Astrocyte (in vitro differentiated cells and primary cell): ENCODE measurements around the gene SLC35F2. TPM values are rescaled to one million over a fixed set of nuclear protein-coding genes. Genes with fewer than 3 reads are reported as not detected.

Source experiments
- DNase-seq: peaks from one replicate; pipeline ENCODE4 v3.0.0-alpha.2; 2010; ENCODE audit warnings: low read depth
- FAIRE-seq: peaks from 2 replicates; lab custom pipeline; 2011; peaks lifted over from hg19 to GRCh38; lab: Jason Lieb, UNC
- H2AFZ ChIP-seq: 2 replicates; pipeline ENCODE4 v1.6.0; 2012; ENCODE audit warnings: low read depth, low read length, inconsistent platforms
- H3K27ac ChIP-seq: 2 replicates; pipeline ENCODE4 v1.5.1; 2011; ENCODE audit warnings: low read depth, low read length, inconsistent platforms
- H3K27me3 ChIP-seq: 2 replicates; pipeline ENCODE4 v1.6.0; 2011; ENCODE audit warnings: low read length, inconsistent platforms; ENCODE audit not compliant: insufficient read depth
- H3K36me3 ChIP-seq: 2 replicates; pipeline ENCODE4 v1.5.1; 2011; ENCODE audit warnings: low read length, inconsistent platforms; ENCODE audit not compliant: insufficient read depth
- H3K4me1 ChIP-seq: 2 replicates; pipeline ENCODE4 v1.5.1; 2011; ENCODE audit warnings: low read length, inconsistent platforms; ENCODE audit not compliant: insufficient read depth
- H3K4me2 ChIP-seq: 2 replicates; pipeline ENCODE4 v1.6.0; 2012; ENCODE audit warnings: low read length, inconsistent platforms
- H3K4me3 ChIP-seq: 2 replicates; pipeline ENCODE4 v1.5.1; 2011; ENCODE audit warnings: low read depth, mild to moderate bottlenecking, low read length, inconsistent platforms; ENCODE audit not compliant: insufficient read depth
- H3K79me2 ChIP-seq: 2 replicates; pipeline ENCODE4 v1.6.0; 2012; ENCODE audit warnings: mild to moderate bottlenecking, low read length, inconsistent platforms; ENCODE audit not compliant: insufficient read depth
- H3K9ac ChIP-seq: 2 replicates; pipeline ENCODE4 v1.6.0; 2012; ENCODE audit warnings: mild to moderate bottlenecking, low read length, inconsistent platforms
- H3K9me3 ChIP-seq: 2 replicates; pipeline ENCODE4 v1.5.1; 2012; ENCODE audit warnings: low read depth, mild to moderate bottlenecking, low read length, inconsistent platforms; ENCODE audit not compliant: insufficient read depth
- H4K20me1 ChIP-seq: 2 replicates; pipeline ENCODE4 v1.6.0; 2012; ENCODE audit warnings: low read length, inconsistent platforms; ENCODE audit not compliant: insufficient read depth
- H3K27ac Mint-ChIP-seq: one replicate; pipeline ENCODE4 v1.8.0; 2021; ENCODE audit warnings: mild to moderate bottlenecking, mixed read lengths; ENCODE audit not compliant: unreplicated experiment
- H3K27me3 Mint-ChIP-seq: one replicate; pipeline ENCODE4 v1.8.0; 2021; ENCODE audit warnings: low read depth, mixed read lengths; ENCODE audit not compliant: unreplicated experiment
- H3K36me3 Mint-ChIP-seq: one replicate; pipeline ENCODE4 v1.8.0; 2021; ENCODE audit warnings: low read depth, mixed read lengths; ENCODE audit not compliant: unreplicated experiment
- H3K4me1 Mint-ChIP-seq: one replicate; pipeline ENCODE4 v1.8.0; 2021; ENCODE audit warnings: low read depth, mixed read lengths; ENCODE audit not compliant: unreplicated experiment
- H3K4me3 Mint-ChIP-seq: one replicate; pipeline ENCODE4 v1.8.0; 2021; ENCODE audit warnings: mild to moderate bottlenecking, moderate library complexity, mixed read lengths; ENCODE audit not compliant: unreplicated experiment
- H3K9me3 Mint-ChIP-seq: one replicate; pipeline ENCODE4 v1.8.0; 2021; ENCODE audit warnings: mild to moderate bottlenecking, mixed read lengths; ENCODE audit not compliant: unreplicated experiment
- CTCF ChIP-seq: IDR thresholded peaks from 2 replicates; pipeline ENCODE4 v1.5.1; 2011; ENCODE audit warnings: low read depth, mild to moderate bottlenecking, inconsistent platforms, low read length, moderate library complexity; ENCODE audit not compliant: insufficient read depth
- EZH2 ChIP-seq: IDR thresholded peaks from 2 replicates; pipeline ENCODE4 v1.6.1; 2012; ENCODE audit warnings: mild to moderate bottlenecking, low read length, inconsistent platforms; ENCODE audit not compliant: insufficient read depth
- total RNA-seq: library from RNA; stranded (reverse); gene quantifications from 2 replicates; pipeline ENCODE4 v1.2.1, GENCODE V29; 2021

The SLC35F2 gene
- total RNA-seq, 1 donor from 2014 or later: 52.5 TPM

- Mint-ChIP-seq H3K27me3 (no peaks in the 10 kb centered on the region), H3K36me3 (no peaks in the 10 kb centered on the region), H3K9me3 (no peaks in the 10 kb centered on the region), H3K27ac (no peak overlapping the region), H3K4me3 (no peak overlapping the region), H3K4me1 (peaks cover 5% of the 10 kb centered on the region)
- Histone ChIP-seq H3K4me1 (peaks cover 4% of the 10 kb centered on the region), H3K79me2 (no peaks in the 10 kb centered on the region), H3K27ac (no peak overlapping the region), H3K4me2 (no peak overlapping the region), H3K27me3 (no peaks in the 10 kb centered on the region), H3K36me3 (no peaks in the 10 kb centered on the region), H3K9me3 (no peaks in the 10 kb centered on the region), H3K4me3 (no peak overlapping the region), H2AFZ (no peak overlapping the region), H3K9ac (no peak overlapping the region), H4K20me1 (no peaks in the 10 kb centered on the region)
- TF ChIP-seq CTCF: no peak
- no peak for TF ChIP-seq EZH2
- DNase-seq (no peak), FAIRE-seq (no peak)
Measured at GRCh38 chr11:107780775-107781174, 77.8 kb downstream of the SLC35F2 start.

- H3K79me2 ChIP-seq: no peaks in the 10 kb centered on the region
- H3K27ac ChIP-seq: no peak overlapping the region
- H3K4me1 ChIP-seq: peaks cover 4% of the 10 kb centered on the region
- no peaks in the 10 kb centered on the region for H3K9me3 Mint-ChIP-seq
- TF ChIP-seq CTCF (no peak), EZH2 (no peak)
- H3K4me3 ChIP-seq: no peak overlapping the region
- no peak overlapping the region for H3K27ac Mint-ChIP-seq
- H3K4me1 Mint-ChIP-seq: peaks cover 5% of the 10 kb centered on the region
- no peaks in the 10 kb centered on the region for H3K9me3 ChIP-seq
- no peak overlapping the region for H2AFZ ChIP-seq
- no peaks in the 10 kb centered on the region for H3K36me3 ChIP-seq
- no peak for DNase-seq
- no peaks in the 10 kb centered on the region for H3K27me3 ChIP-seq
- H3K4me2 ChIP-seq: no peak overlapping the region
- FAIRE-seq: no peak
- no peaks in the 10 kb centered on the region for H3K36me3 Mint-ChIP-seq
- no peak overlapping the region for H3K9ac ChIP-seq
- H4K20me1 ChIP-seq: no peaks in the 10 kb centered on the region
- H3K27me3 Mint-ChIP-seq: no peaks in the 10 kb centered on the region
- no peak overlapping the region for H3K4me3 Mint-ChIP-seq
Measured at GRCh38 chr11:107780136-107780535, 78.5 kb downstream of the SLC35F2 start.

- no peaks in the 10 kb centered on the region for H4K20me1 ChIP-seq
- no peaks in the 10 kb centered on the region for H3K27me3 ChIP-seq
- Mint-ChIP-seq H3K4me3 (no peak overlapping the region), H3K27me3 (no peaks in the 10 kb centered on the region), H3K9me3 (no peaks in the 10 kb centered on the region), H3K27ac (no peak overlapping the region), H3K36me3 (no peaks in the 10 kb centered on the region), H3K4me1 (peaks cover 5% of the 10 kb centered on the region)
- no peaks in the 10 kb centered on the region for H3K79me2 ChIP-seq
- H3K4me3 ChIP-seq: no peak overlapping the region
- FAIRE-seq (no peak), DNase-seq (no peak)
- no peaks in the 10 kb centered on the region for H3K36me3 ChIP-seq
- no peaks in the 10 kb centered on the region for H3K9me3 ChIP-seq
- H3K27ac ChIP-seq: no peak overlapping the region
- H3K4me2 ChIP-seq: no peak overlapping the region
- no peak overlapping the region for H3K9ac ChIP-seq
- peaks cover 4% of the 10 kb centered on the region for H3K4me1 ChIP-seq
- no peak for TF ChIP-seq CTCF
- no peak overlapping the region for H2AFZ ChIP-seq
Measured at GRCh38 chr11:107778839-107779517, 79.6 kb downstream of the SLC35F2 start.
